GM13977 (cell line): ENCODE results near the gene SEMA5B.
A peak's percentile ranks its signal among the peaks of the same experiment; 100 is the strongest.

ENCODE experiments used
- DNase-seq: peaks from one replicate; pipeline ENCODE4 v3.0.0; 2012; ENCODE audit warnings: low spot score
- CTCF ChIP-seq: IDR thresholded peaks from 2 replicates; pipeline ENCODE4 v1.5.1; 2012; ENCODE audit warnings: mild to moderate bottlenecking, control low read depth; ENCODE audit not compliant: insufficient read depth; ENCODE audit errors: extremely low read depth, missing control alignments
- in situ Hi-C: fragments of 300-500 bp; cut with MboI; formaldehyde crosslinking; loops from one replicate; pipeline ENCODE4 v1.12.0; 2022; ENCODE audit warnings: low sequenced_read_pairs, low pct_unique_long_range_greater_than_20kb, mixed read lengths, inconsistent platforms; ENCODE audit not compliant: unreplicated experiment

Gene SEMA5B

DNA sequence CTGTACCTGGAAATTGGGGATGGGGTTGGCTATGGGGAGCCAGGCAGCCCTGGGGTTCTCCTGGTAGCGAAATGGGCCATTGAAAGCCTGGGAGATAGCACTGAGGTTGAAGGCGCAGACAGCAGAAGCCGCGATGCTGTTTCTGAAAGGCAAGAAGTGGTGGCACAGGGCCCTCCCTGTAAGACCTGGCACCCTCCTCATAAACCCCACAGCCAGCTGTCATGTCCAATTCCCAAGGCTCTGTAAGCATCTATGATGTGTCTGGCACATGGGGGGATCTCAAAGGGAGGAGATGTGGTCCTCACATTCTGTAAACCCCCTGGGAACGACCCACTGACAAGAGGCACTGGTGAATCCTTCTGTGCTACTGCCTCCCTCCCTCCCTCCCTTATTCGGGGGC lies 104.0 kb downstream of the SEMA5B start:
- in situ Hi-C loops = no loop called here
- DNase-seq = no peak
- TF ChIP-seq CTCF = no peak

GRCh38 chr3:122921791-122922651 lies 105.5 kb downstream of the SEMA5B start:
- in situ Hi-C loops = no loop called here
- DNase-seq = peak; percentile 64

DNA sequence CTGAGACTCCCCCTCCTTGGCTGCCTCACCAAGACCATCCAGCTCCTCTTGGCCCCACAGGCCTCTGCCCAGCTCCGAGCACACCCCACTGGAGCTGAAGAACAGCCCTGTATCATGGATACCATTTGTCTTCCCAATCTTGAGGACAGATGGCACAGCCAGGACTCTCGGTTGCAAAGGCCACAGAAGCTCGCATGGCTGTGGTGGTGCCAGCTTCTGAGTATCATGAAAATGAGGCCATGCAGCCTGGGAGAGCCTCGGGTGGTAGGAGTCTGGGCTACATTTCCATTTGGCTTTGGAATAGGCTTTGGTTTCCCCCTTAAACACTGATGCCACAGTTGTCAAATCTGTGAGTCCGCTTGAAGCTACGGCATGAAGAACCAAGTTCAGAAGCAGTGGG lies 106.6 kb downstream of the SEMA5B start:
- TF ChIP-seq CTCF = no peak
- in situ Hi-C loops = no loop called here
- no peak for DNase-seq

More at GRCh38 chr3:122921791-122922651, 105.5 kb downstream of the SEMA5B start:
- peak; percentile 35 for TF ChIP-seq CTCF

DNA sequence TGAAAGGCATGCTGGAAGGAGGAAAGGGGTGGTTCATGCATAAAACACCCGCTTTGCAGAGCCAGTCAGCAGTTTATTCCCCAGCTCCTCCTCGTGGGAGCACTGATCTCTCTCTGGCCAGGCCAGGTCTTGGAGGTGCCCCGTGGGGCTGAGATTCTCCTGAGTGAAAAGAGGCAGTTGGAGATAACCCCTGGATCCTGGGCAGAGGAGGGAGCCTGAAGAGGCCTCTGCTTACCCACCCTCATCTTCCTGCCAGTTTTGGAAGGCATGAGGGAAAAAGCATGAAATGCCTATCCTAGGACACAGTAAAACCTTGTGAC lies 108.3 kb downstream of the SEMA5B start:
- no peak for DNase-seq
- TF ChIP-seq CTCF = no peak
- in situ Hi-C loops = no loop called here

- in situ Hi-C loops = no loop called here
- no peak for DNase-seq
- no peak for TF ChIP-seq CTCF
Observed at GRCh38 chr3:122918576-122919290, 108.8 kb downstream of the SEMA5B start.

DNA sequence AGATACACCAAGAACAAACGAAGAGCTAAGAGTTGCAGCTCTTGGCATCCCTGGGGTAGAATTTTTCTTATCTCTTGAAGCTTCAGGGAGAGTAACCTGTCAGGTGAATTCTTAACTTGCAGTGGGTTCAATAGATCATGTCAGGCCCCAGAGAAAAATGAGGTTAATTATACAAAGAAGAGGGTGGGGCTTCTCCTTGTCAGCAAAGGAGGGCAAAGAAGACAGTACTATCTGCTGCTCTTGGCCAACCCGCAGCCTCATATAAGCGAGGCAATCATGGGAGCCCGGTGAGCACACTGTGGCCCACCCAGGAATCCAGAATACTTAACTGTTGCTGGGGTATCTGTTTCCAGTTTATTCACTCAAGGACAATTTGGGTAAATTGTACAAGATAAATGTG lies 110.2 kb downstream of the SEMA5B start:
- no peak for TF ChIP-seq CTCF
- DNase-seq = no peak
- in situ Hi-C loops = no loop called here
